ENCODE results near the gene GOLPH3. TPM values are rescaled to one million over a fixed set of nuclear protein-coding genes. Genes with fewer than 3 reads are reported as not detected.

The GOLPH3 gene
- total and polyA plus RNA-seq, 12 donors = 23.2 to 69.5 (median 38.0) TPM

DNA sequence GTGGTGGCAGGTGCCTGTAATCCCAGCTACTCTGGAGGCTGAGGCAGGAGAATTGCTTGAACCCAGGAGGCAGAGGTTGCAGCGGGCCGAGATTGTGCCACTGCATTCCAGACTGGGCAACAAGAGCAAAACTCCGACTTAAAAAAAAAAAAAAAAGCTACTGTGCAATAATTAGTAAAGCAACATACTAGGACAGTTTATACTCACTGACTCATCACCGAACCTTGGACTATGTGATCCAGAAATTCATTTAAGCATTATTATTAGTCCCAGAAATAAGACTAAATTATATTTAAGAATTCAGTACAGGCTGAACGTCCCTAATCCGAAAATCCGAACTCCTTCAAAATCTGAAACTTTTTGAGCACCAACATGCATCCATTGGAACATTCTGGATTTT, 37.8 kb downstream of the GOLPH3 start:
- ATAC-seq = no peak
- intact Hi-C loops (cut with DNase I) = loop anchor here in 1 of 10 donors (10.0 kb wide), 1 partner anchor 198 kb away; no protein-coding TSS in a partner anchor
- Histone ChIP-seq H3K9me3 (no peaks in the 10 kb centered on the region), H3K4me3 (no peak overlapping the region), H3K27ac (no peak overlapping the region), H3K27me3 (no peaks in the 10 kb centered on the region), H3K36me3 (peaks cover 0 to 72% (median 10%) of the 10 kb centered on the region in 9 donors), H3K4me1 (peaks cover 0 to 26% (median 8%) of the 10 kb centered on the region in 9 donors)
- DNase-seq = no peak
- WGBS, 2 donors = 77% methylated on average over 7 of the region's 7 CpGs
- TF ChIP-seq, protein P1, sequence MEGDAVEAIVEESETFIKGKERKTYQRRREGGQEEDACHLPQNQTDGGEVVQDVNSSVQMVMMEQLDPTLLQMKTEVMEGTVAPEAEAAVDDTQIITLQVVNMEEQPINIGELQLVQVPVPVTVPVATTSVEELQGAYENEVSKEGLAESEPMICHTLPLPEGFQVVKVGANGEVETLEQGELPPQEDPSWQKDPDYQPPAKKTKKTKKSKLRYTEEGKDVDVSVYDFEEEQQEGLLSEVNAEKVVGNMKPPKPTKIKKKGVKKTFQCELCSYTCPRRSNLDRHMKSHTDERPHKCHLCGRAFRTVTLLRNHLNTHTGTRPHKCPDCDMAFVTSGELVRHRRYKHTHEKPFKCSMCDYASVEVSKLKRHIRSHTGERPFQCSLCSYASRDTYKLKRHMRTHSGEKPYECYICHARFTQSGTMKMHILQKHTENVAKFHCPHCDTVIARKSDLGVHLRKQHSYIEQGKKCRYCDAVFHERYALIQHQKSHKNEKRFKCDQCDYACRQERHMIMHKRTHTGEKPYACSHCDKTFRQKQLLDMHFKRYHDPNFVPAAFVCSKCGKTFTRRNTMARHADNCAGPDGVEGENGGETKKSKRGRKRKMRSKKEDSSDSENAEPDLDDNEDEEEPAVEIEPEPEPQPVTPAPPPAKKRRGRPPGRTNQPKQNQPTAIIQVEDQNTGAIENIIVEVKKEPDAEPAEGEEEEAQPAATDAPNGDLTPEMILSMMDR (IDR thresholded peaks at IDR 0.05) = no peak

DNA sequence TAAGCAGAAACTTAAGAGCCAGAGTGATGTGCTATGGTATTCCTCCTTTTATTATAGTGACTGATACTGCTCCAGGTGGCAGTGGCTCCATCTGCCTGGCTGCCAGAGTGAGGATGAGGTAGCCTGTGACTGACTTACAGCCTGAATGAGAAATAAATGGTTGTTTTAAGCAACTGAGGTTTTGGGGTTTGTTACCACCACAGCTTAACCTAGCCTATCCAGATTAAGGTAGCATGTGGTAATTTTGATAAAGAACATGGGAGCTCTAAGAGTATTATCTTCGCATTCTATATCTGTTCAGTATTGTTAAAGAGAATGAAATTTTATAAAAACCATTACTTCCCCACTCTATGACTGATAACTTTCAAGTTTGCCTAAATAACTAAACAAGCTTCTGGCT, 39.0 kb downstream of the GOLPH3 start:
- Histone ChIP-seq H3K4me3 (no peak overlapping the region), H3K27ac (no peak overlapping the region), H3K36me3 (peaks cover 0 to 82% (median 10%) of the 10 kb centered on the region in 9 donors), H3K27me3 (no peaks in the 10 kb centered on the region), H3K4me1 (peaks cover 0 to 39% (median 11%) of the 10 kb centered on the region in 9 donors), H3K9me3 (no peaks in the 10 kb centered on the region)
- intact Hi-C loops (cut with DNase I) = loop anchor here in 1 of 10 donors (10.0 kb wide), 1 partner anchor 200 kb away; no protein-coding TSS in a partner anchor
- WGBS, 2 donors = 97 to 98% methylated on average over 1 of the region's 1 CpG
- no peak for ATAC-seq
- TF ChIP-seq, protein P1 (IDR thresholded peaks at IDR 0.05) = no peak
- no peak for DNase-seq

DNA sequence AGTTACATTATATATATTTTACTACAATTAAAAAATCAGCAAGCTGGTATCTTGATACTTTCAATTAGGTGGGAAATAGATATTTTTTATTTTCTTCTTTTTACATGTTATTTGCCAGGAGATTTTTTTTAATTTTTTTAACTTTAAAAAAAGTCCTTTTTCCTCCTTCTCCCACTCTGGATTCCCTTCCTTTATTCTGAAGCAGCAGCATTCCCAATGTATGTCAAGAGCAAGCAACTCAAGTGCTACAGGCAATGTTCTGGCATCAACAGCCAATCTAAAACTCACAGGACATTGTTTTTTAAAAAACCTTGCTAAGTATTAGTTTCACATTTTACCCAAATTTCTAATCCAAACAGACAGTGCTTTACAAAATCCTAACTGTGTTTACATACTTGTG, 41.4 kb downstream of the GOLPH3 start:
- H3K36me3 ChIP-seq = peaks cover 0 to 79% (median 10%) of the 10 kb centered on the region in 9 donors

DNA sequence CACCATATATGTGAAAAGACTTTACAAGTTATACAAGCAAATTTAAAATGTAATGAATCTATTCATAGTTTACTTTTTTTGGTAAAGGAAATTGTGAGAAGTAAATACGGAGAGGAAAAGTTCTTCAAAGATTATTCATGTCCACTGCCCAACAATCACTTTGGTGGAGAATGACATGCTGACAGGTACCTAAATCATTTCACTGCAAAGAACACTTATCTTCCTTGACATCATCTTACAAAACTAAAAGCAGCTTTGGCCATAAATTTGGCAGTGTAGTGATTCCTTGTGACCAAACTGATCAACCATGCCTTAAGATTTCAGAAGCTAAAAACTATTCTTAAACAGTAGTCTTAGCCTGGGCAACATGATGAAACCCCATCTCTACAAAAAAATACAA, 42.5 kb downstream of the GOLPH3 start:
- intact Hi-C loops (cut with DNase I) = loop anchor here in 1 of 10 donors (10.0 kb wide), 1 partner anchor 203 kb away; no protein-coding TSS in a partner anchor

More for the DNA sequence above, 41.4 kb downstream of the GOLPH3 start:
- DNase-seq = no peak
- TF ChIP-seq, protein P1 (IDR thresholded peaks at IDR 0.05) = no peak
- H3K4me3 ChIP-seq = no peak overlapping the region
- intact Hi-C loops (cut with DNase I) = loop anchor here in 1 of 10 donors (10.0 kb wide), 1 partner anchor 202 kb away; no protein-coding TSS in a partner anchor
- H3K9me3 ChIP-seq = no peaks in the 10 kb centered on the region
- H3K27me3 ChIP-seq = no peaks in the 10 kb centered on the region
- no peak for ATAC-seq
- no peak overlapping the region for H3K27ac ChIP-seq
- peaks cover 0 to 58% (median 20%) of the 10 kb centered on the region in 9 donors for H3K4me1 ChIP-seq

More for the DNA sequence above, 42.5 kb downstream of the GOLPH3 start:
- Histone ChIP-seq H3K27me3 (no peaks in the 10 kb centered on the region), H3K27ac (no peak overlapping the region), H3K4me1 (peaks cover 0 to 69% (median 29%) of the 10 kb centered on the region in 9 donors), H3K9me3 (no peaks in the 10 kb centered on the region), H3K4me3 (no peak overlapping the region), H3K36me3 (peaks cover 0 to 81% (median 10%) of the 10 kb centered on the region in 9 donors)
- no peak for ATAC-seq
- TF ChIP-seq, protein P1 (IDR thresholded peaks at IDR 0.05) = no peak
- 75 to 82% methylated on average over 1 of the region's 1 CpG for WGBS, 2 donors
- no peak for DNase-seq

All from heart right ventricle (tissue), 16 donors.